Ovary (tissue), 3 donors: ENCODE results near the gene STRN.

Source experiments
- CTCF ChIP-seq, 3 donors: fragments of 450-650 bp in 2 of 3; fragments of 200-600 bp in 1 of 3; IDR thresholded peaks; one replicate each; pipeline versions ENCODE4 v1.5.1 to v1.8.0; 2016 to 2022; ENCODE audit warnings: antibody characterized with exemption in 3 of 3, mild to moderate bottlenecking in 1 of 3
- EP300 ChIP-seq: sonication (generic); formaldehyde crosslinking; IDR thresholded peaks from one replicate; pipeline ENCODE4 v1.6.1; 2017; ENCODE audit warnings: antibody characterized with exemption
- POLR2A ChIP-seq: fragments of 450-650 bp; IDR thresholded peaks from one replicate; pipeline ENCODE4 v1.6.1; 2017; ENCODE audit warnings: antibody characterized with exemption, mild to moderate bottlenecking, moderate library complexity
- donor health status: DM: no; HTN: no; CAD: no.

GRCh38 chr2:36843838-36844237, 122.5 kb downstream of the STRN start:
- TF ChIP-seq CTCF (IDR thresholded peaks at IDR 0.05) (no peak), EP300 (no peak), POLR2A (no peak)
